ENCODE measurements around the gene WBP2NL. TPM values are rescaled to one million over a fixed set of nuclear protein-coding genes. Genes with fewer than 3 reads are reported as not detected.

Gene WBP2NL
- total and polyA plus RNA-seq, 2 of the 8 experiments (the other 6 are each of a cell fraction or from before 2014, with no cell fraction given), result not detected

- TF ChIP-seq CHD1 (IDR thresholded peaks at IDR 0.05; ENCODE audit: low read depth, low read length) (no peak), NANOG (IDR thresholded peaks at IDR 0.05; ENCODE audit: insufficient read depth, low read depth, low read length, poor library complexity, severe bottlenecking) (no peak), BRCA1 (IDR thresholded peaks at IDR 0.05; ENCODE audit: low read depth, low read length) (no peak), TBP (IDR thresholded peaks at IDR 0.05; ENCODE audit: low read depth, low read length) (no peak), JUN (IDR thresholded peaks at IDR 0.05; ENCODE audit: low read depth, low read length) (no peak), BCL11A (IDR thresholded peaks at IDR 0.05; ENCODE audit: low read depth in 2 of 2, low read length in 2 of 2) (no peak)
- TF ChIP-seq, protein P1, sequence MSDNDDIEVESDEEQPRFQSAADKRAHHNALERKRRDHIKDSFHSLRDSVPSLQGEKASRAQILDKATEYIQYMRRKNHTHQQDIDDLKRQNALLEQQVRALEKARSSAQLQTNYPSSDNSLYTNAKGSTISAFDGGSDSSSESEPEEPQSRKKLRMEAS (IDR thresholded peaks at IDR 0.05), result no peak
Observed at GRCh38 chr22:42068291-42068690, 69.7 kb downstream of the WBP2NL start (continued).

All from H1 (cell line).